Tibial nerve (tissue), 4 donors: ENCODE data around the gene SNCA. TPM values are rescaled to one million over a fixed set of nuclear protein-coding genes. Genes with fewer than 3 reads are reported as not detected.

Experiments
- DNase-seq, 2 donors: peaks; one replicate each; pipeline ENCODE4 v3.0.0-alpha.2; 2019; ENCODE audit warnings: low spot score in 2 of 2
- H3K27ac ChIP-seq, 4 donors: fragments of 200-600 bp; sonication (generic) in 3 of 4; one replicate each; pipeline ENCODE4 v1.5.1; 2017 to 2019; ENCODE audit warnings: mild to moderate bottlenecking in 1 of 4
- H3K27me3 ChIP-seq, 2 donors: fragments of 200-600 bp; sonication (generic) in 1 of 2; one replicate each; pipeline versions ENCODE4 v1.5.1 to v1.6.0; 2017 to 2019
- H3K36me3 ChIP-seq, 3 donors: fragments of 200-600 bp; sonication (generic); one replicate each; pipeline ENCODE4 v1.5.1; 2018 to 2019
- H3K4me1 ChIP-seq, 4 donors: fragments of 200-600 bp; sonication (generic) in 3 of 4; one replicate each; pipeline ENCODE4 v1.5.1; 2017 to 2019
- H3K4me3 ChIP-seq, 4 donors: fragments of 200-600 bp; sonication (generic) in 3 of 4; one replicate each; pipeline ENCODE4 v1.5.1; 2017 to 2019; ENCODE audit warnings: mild to moderate bottlenecking in 1 of 4, moderate library complexity in 1 of 4
- H3K9me3 ChIP-seq, 4 donors: fragments of 200-600 bp; sonication (generic) in 3 of 4; one replicate each; pipeline ENCODE4 v1.5.1; 2017 to 2019
- EP300 ChIP-seq, 2 donors: sonication (generic); formaldehyde crosslinking; IDR thresholded peaks; one replicate each; pipeline ENCODE4 v1.6.1; 2017; ENCODE audit warnings: antibody characterized with exemption in 2 of 2, mild to moderate bottlenecking in 1 of 2
- POLR2A ChIP-seq, 2 donors: fragments of 450-650 bp; IDR thresholded peaks; one replicate each; pipeline ENCODE4 v1.6.1; 2017; ENCODE audit warnings: antibody characterized with exemption in 2 of 2, mild to moderate bottlenecking in 2 of 2, moderate library complexity in 2 of 2
- WGBS, 2 donors: methylation state at CpG; one replicate each; pipeline ENCODE4 v1.1.5; 2018; 5-methylcytosine and 5-hydroxymethylcytosine counted together
- total RNA-seq, 4 donors: library from RNA; depleted of rRNA; stranded (reverse); fragments of >200 nt; gene quantifications; one replicate each; pipeline ENCODE4 v1.1.0, GENCODE V29; 2016
- TF ChIP-seq, protein P1 (sequence below), 5 experiments: fragments of 200-600 bp in 3 of 5; fragments of 450-650 bp in 2 of 5; sonication (generic) in 3 of 5; IDR thresholded peaks; one replicate each; pipeline ENCODE4 v1.5.1; 2016 to 2019; ENCODE audit warnings: antibody characterized with exemption in 5 of 5, mild to moderate bottlenecking in 3 of 5, moderate library complexity in 2 of 5

Gene SNCA
- total RNA-seq, 4 donors from 2014 or later, result 46.5 to 150 (median 79.0) TPM

- DNase-seq, result no peak
- Histone ChIP-seq H3K27me3 (no peaks in the 10 kb centered on the region), H3K4me1 (peaks cover 0 to 37% (median 7%) of the 10 kb centered on the region in 4 donors), H3K36me3 (no peaks in the 10 kb centered on the region), H3K27ac (peak overlapping the region in 2 of 4 donors; percentile 75 to 81), H3K4me3 (no peak overlapping the region), H3K9me3 (no peaks in the 10 kb centered on the region)
- TF ChIP-seq EP300 (IDR thresholded peaks at IDR 0.05) (no peak), POLR2A (IDR thresholded peaks at IDR 0.05) (no peak)
- TF ChIP-seq, protein P1, sequence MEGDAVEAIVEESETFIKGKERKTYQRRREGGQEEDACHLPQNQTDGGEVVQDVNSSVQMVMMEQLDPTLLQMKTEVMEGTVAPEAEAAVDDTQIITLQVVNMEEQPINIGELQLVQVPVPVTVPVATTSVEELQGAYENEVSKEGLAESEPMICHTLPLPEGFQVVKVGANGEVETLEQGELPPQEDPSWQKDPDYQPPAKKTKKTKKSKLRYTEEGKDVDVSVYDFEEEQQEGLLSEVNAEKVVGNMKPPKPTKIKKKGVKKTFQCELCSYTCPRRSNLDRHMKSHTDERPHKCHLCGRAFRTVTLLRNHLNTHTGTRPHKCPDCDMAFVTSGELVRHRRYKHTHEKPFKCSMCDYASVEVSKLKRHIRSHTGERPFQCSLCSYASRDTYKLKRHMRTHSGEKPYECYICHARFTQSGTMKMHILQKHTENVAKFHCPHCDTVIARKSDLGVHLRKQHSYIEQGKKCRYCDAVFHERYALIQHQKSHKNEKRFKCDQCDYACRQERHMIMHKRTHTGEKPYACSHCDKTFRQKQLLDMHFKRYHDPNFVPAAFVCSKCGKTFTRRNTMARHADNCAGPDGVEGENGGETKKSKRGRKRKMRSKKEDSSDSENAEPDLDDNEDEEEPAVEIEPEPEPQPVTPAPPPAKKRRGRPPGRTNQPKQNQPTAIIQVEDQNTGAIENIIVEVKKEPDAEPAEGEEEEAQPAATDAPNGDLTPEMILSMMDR (IDR thresholded peaks at IDR 0.05), result no peak
Observed at GRCh38 chr4:89823416-89823815, 13.5 kb downstream of the SNCA start.

DNA sequence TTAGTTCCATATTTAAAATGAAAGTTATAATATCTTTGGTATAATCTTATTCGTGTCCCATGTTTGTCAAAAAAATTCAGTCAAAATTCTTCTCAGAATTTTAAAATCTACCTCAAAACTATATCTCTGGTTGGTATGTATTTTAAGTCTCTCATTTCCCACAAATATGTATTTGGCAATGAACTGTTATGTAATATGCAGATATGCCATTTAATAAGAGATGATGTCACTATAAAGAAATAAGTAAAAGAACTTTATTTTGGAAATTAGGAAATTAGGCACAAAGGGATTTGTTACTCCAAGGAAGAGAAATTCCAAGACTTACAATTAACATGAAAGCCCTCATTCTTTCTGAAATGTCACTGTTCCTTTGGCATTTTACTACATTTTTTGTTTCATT, 15.3 kb downstream of the SNCA start:
- Histone ChIP-seq H3K9me3 (no peaks in the 10 kb centered on the region), H3K4me3 (no peak overlapping the region), H3K4me1 (peaks cover 0 to 48% (median 7%) of the 10 kb centered on the region in 4 donors), H3K27me3 (no peaks in the 10 kb centered on the region), H3K27ac (peak overlapping the region; percentile 8 to 82 (median 42)), H3K36me3 (no peaks in the 10 kb centered on the region)
- WGBS, 2 donors, result 0 to 52% methylated on average over 1 of the region's 1 CpG
- DNase-seq, result no peak
- TF ChIP-seq POLR2A (IDR thresholded peaks at IDR 0.05) (no peak), EP300 (IDR thresholded peaks at IDR 0.05) (no peak)
- TF ChIP-seq, protein P1 (IDR thresholded peaks at IDR 0.05), result no peak

GRCh38 chr4:89820010-89820409, 17.0 kb downstream of the SNCA start:
- TF ChIP-seq POLR2A (IDR thresholded peaks at IDR 0.05) (no peak), EP300 (IDR thresholded peaks at IDR 0.05) (no peak)
- TF ChIP-seq, protein P1 (IDR thresholded peaks at IDR 0.05), result no peak
- no peaks in the 10 kb centered on the region for H3K36me3 ChIP-seq
- H3K4me3 ChIP-seq, result no peak overlapping the region
- no peaks in the 10 kb centered on the region for H3K9me3 ChIP-seq
- H3K4me1 ChIP-seq, result peaks cover 0 to 48% (median 7%) of the 10 kb centered on the region in 4 donors
- H3K27me3 ChIP-seq, result no peaks in the 10 kb centered on the region
- 73 to 90% methylated on average over 3 of the region's 3 CpGs for WGBS, 2 donors
- DNase-seq, result no peak
- H3K27ac ChIP-seq, result peak overlapping the region in 2 of 4 donors; percentile 1 to 82

GRCh38 chr4:89814362-89814761, 22.6 kb downstream of the SNCA start:
- 69 to 70% methylated on average over 3 of the region's 3 CpGs for WGBS, 2 donors
- TF ChIP-seq POLR2A (IDR thresholded peaks at IDR 0.05) (no peak), EP300 (IDR thresholded peaks at IDR 0.05) (no peak)
- TF ChIP-seq, protein P1 (IDR thresholded peaks at IDR 0.05), result no peak
- Histone ChIP-seq H3K4me3 (no peak overlapping the region), H3K27me3 (no peaks in the 10 kb centered on the region), H3K36me3 (peaks cover 0 to 5% (median 0%) of the 10 kb centered on the region in 3 donors), H3K9me3 (no peaks in the 10 kb centered on the region), H3K27ac (no peak overlapping the region), H3K4me1 (peaks cover 0 to 21% (median 1%) of the 10 kb centered on the region in 4 donors)
- no peak for DNase-seq

DNA sequence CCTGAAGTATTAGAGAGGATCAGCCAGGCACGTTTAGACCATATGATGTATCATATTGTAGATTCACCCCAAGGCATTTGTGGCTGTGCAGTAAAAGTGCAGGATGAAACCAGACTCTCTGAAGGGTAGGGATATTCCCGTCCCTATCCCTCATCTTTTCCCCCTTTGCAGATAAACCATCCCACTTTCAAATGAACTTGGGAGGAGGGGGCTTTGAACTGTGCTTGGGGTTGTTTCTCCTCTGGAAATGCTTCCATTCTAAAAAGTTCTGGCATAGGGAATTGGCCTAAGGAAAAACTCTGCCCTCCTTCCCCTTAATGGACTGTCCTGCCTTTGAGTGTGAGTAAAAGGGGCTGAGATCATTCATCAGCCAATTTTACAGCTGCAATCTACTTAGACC, 23.8 kb downstream of the SNCA start:
- H3K4me3 ChIP-seq, result no peak overlapping the region
- no peak for DNase-seq
- H3K27ac ChIP-seq, result no peak overlapping the region
- no peaks in the 10 kb centered on the region for H3K27me3 ChIP-seq
- WGBS, 2 donors, result 71 to 76% methylated on average over 2 of the region's 2 CpGs
- H3K4me1 ChIP-seq, result peaks cover 0 to 10% (median 0%) of the 10 kb centered on the region in 4 donors
- peaks cover 0 to 5% (median 0%) of the 10 kb centered on the region in 3 donors for H3K36me3 ChIP-seq
- TF ChIP-seq POLR2A (IDR thresholded peaks at IDR 0.05) (no peak), EP300 (IDR thresholded peaks at IDR 0.05) (no peak)
- TF ChIP-seq, protein P1 (IDR thresholded peaks at IDR 0.05), result no peak
- no peaks in the 10 kb centered on the region for H3K9me3 ChIP-seq
